HG03175 (cell line): ENCODE results near the gene CCPG1.

Experiments
- ATAC-seq: cut with Tn5 transposase; IDR thresholded peaks from one replicate; pipeline ENCODE4 v1.9.1; 2021; ENCODE audit warnings: mild to moderate bottlenecking, moderate library complexity; ENCODE audit not compliant: unreplicated experiment

The CCPG1 gene

GRCh38 chr15:55389264-55389607 lies 18.9 kb downstream of the CCPG1 start:
- no peak for ATAC-seq

- no peak for ATAC-seq
These were observed 21.1 kb downstream of the CCPG1 start for GRCh38 chr15:55387027-55387426.

- no peak for ATAC-seq
These were observed 24.5 kb downstream of the CCPG1 start for GRCh38 chr15:55383687-55384086.

GRCh38 chr15:55381595-55381994 lies 26.6 kb downstream of the CCPG1 start:
- ATAC-seq: no peak

- no peak for ATAC-seq
These were observed 29.1 kb downstream of the CCPG1 start for GRCh38 chr15:55379095-55379494.

GRCh38 chr15:55372701-55373440 lies 35.3 kb downstream of the CCPG1 start:
- no peak for ATAC-seq

GRCh38 chr15:55366981-55367380 lies 41.2 kb downstream of the CCPG1 start:
- ATAC-seq: no peak

GRCh38 chr15:55362641-55363040 lies 45.5 kb downstream of the CCPG1 start:
- no peak for ATAC-seq

- ATAC-seq: no peak
These were observed 47.1 kb downstream of the CCPG1 start for GRCh38 chr15:55361048-55361447.

GRCh38 chr15:55360256-55360655 lies 47.9 kb downstream of the CCPG1 start:
- no peak for ATAC-seq

- ATAC-seq: no peak
These were observed 49.7 kb downstream of the CCPG1 start for GRCh38 chr15:55358471-55358870.

- ATAC-seq: no peak
These were observed 50.4 kb downstream of the CCPG1 start for GRCh38 chr15:55357774-55358173.

GRCh38 chr15:55356985-55357585 lies 51.1 kb downstream of the CCPG1 start:
- no peak for ATAC-seq

- no peak for ATAC-seq
These were observed 55.1 kb downstream of the CCPG1 start for GRCh38 chr15:55353025-55353424.

- ATAC-seq: no peak
These were observed 58.9 kb downstream of the CCPG1 start for GRCh38 chr15:55349282-55349681.

- no peak for ATAC-seq
These were observed 59.8 kb downstream of the CCPG1 start for GRCh38 chr15:55348281-55348778.

- no peak for ATAC-seq
These were observed 64.0 kb downstream of the CCPG1 start for GRCh38 chr15:55344206-55344605.

- no peak for ATAC-seq
These were observed 65.0 kb downstream of the CCPG1 start for GRCh38 chr15:55343168-55343567.

GRCh38 chr15:55337160-55337559 lies 71.0 kb downstream of the CCPG1 start:
- no peak for ATAC-seq

GRCh38 chr15:55334997-55335396 lies 73.2 kb downstream of the CCPG1 start:
- no peak for ATAC-seq

- no peak for ATAC-seq
These were observed 73.8 kb downstream of the CCPG1 start for GRCh38 chr15:55334371-55334770.

GRCh38 chr15:55327387-55327786 lies 80.8 kb downstream of the CCPG1 start:
- no peak for ATAC-seq

GRCh38 chr15:55322467-55322866 lies 85.7 kb downstream of the CCPG1 start:
- no peak for ATAC-seq
